ENCODE measurements around the gene GSTM4. TPM values are rescaled to one million over a fixed set of nuclear protein-coding genes. Genes with fewer than 3 reads are reported as not detected.

GSTM4 gene
- total and polyA plus RNA-seq, 2 of the 4 experiments (the other 2 are of a cell fraction), result 10.4 to 37.8 TPM

- H2AFZ ChIP-seq (replicated peaks; ENCODE audit: low read length, poor library complexity), result no peak overlapping the region
- no peak overlapping the region for H2AK5ac ChIP-seq (ENCODE audit: low read depth, low read length)
- H3K36me3 ChIP-seq (ENCODE audit: control insufficient read depth, insufficient read depth, low read length), result no peaks in the 10 kb centered on the region
- no peak overlapping the region for H3K4ac ChIP-seq (ENCODE audit: low read depth, low read length)
- TF ChIP-seq SMC3 (IDR thresholded peaks at IDR 0.05; ENCODE audit: low read depth, low read length) (no peak), BHLHE40 (IDR thresholded peaks at IDR 0.05; ENCODE audit: low read depth, low read length) (no peak), MAFK (IDR thresholded peaks at IDR 0.05; ENCODE audit: low read depth, low read length) (no peak), NFE2L2 (IDR thresholded peaks at IDR 0.05; ENCODE audit: low read depth, low read length) (no peak), RCOR1 (IDR thresholded peaks at IDR 0.05; ENCODE audit: insufficient replicate concordance, low read length) (no peak), RAD21 (IDR thresholded peaks at IDR 0.05; ENCODE audit: low read length) (no peak), USF2 (IDR thresholded peaks at IDR 0.05; ENCODE audit: low read depth, low read length) (no peak), POLR2A (IDR thresholded peaks at IDR 0.05; ENCODE audit: low read depth, low read length) (no peak), MAZ (IDR thresholded peaks at IDR 0.05; ENCODE audit: borderline replicate concordance, low read depth, low read length) (no peak), CEBPB (IDR thresholded peaks at IDR 0.05; ENCODE audit: low read depth, low read length) (no peak), RFX5 (IDR thresholded peaks at IDR 0.05; ENCODE audit: low read depth, low read length) (no peak), MXI1 (IDR thresholded peaks at IDR 0.05; ENCODE audit: borderline replicate concordance, low read depth, low read length) (no peak), FOS (IDR thresholded peaks at IDR 0.05; ENCODE audit: low read depth, low read length) (no peak), CTCF (conservative IDR thresholded peaks at IDR 0.05; ENCODE audit: low read depth, low read length) (no peak), CHD1 (IDR thresholded peaks at IDR 0.05; ENCODE audit: low read depth, low read length) (no peak), ELK1 (IDR thresholded peaks at IDR 0.05; ENCODE audit: borderline replicate concordance, low read depth, low read length) (no peak)
- H3K79me1 ChIP-seq (ENCODE audit: low read depth in 1 of 2, low read length in 2 of 2), result peaks cover 0 to 10% of the 10 kb centered on the region in 2 experiments; a peak in 3 of 4 replicates
- intact Hi-C loops (cut with micrococcal nuclease), result no loop called here
- in situ Hi-C loops (cut with MboI; ENCODE audit: low sequenced_read_pairs), result no loop called here
- H4K91ac ChIP-seq (ENCODE audit: insufficient read depth, low read depth, low read length), result no peak overlapping the region
- H2BK15ac ChIP-seq (ENCODE audit: low read depth, low read length), result no peak overlapping the region
- H4K8ac ChIP-seq (ENCODE audit: low read depth in 2 of 2, low read length in 2 of 2), result no peak overlapping the region
- no peaks in the 10 kb centered on the region for H4K20me1 ChIP-seq (ENCODE audit: insufficient read depth, low read length)
- no peak overlapping the region for H3K4me3 ChIP-seq (ENCODE audit: insufficient read depth, low read depth, low read length)
- no peak overlapping the region for H3K56ac ChIP-seq (ENCODE audit: extremely low read depth, insufficient read depth, low read length)
- no peak overlapping the region for H3K4me2 ChIP-seq (ENCODE audit: low read depth, low read length)
- no peaks in the 10 kb centered on the region for H3K9me3 ChIP-seq (ENCODE audit: control insufficient read depth, insufficient read depth, low read length)
- BruUV-seq (replicated peaks), result no TSS peak
- no peak overlapping the region for H2AK9ac ChIP-seq (replicated peaks; ENCODE audit: low read depth, low read length, poor library complexity)
- H3K4me1 ChIP-seq (ENCODE audit: control insufficient read depth, insufficient read depth, low read length), result peaks cover 2% of the 10 kb centered on the region
- peaks cover 2% of the 10 kb centered on the region; the same call in 1 of the 2 replicates for H3K9me1 ChIP-seq (ENCODE audit: insufficient read depth, low read length)
- H3K27ac ChIP-seq (ENCODE audit: insufficient read depth, low read length), result no peak overlapping the region
- H3K9ac ChIP-seq (ENCODE audit: low read depth, low read length), result no peak overlapping the region
- H3K23ac ChIP-seq (ENCODE audit: low read depth, low read length), result no peak overlapping the region
- no peak overlapping the region for H2BK20ac ChIP-seq (ENCODE audit: low read depth, low read length)
- H3K27me3 ChIP-seq (ENCODE audit: control insufficient read depth, insufficient read depth, low read length), result 0 out of 2 replicates have a peak, but pooled peaks cover 3% of the 10 kb centered on the region
- CTCF ChIA-PET, result interaction anchor here (0.5 to 1.2 kb wide), 3 partner anchors 12 to 332 kb away, joined by 3 to 5 read pairs (median 3); partner anchors contain the start of gene AHCYL1
- dilution Hi-C loops (cut with HindIII; ENCODE audit: low sequenced_read_pairs, unreplicated experiment), result no loop called here
- WGBS, 2 experiments (ENCODE audit: extremely low coverage in 2 of 2, insufficient read length in 1 of 2), result no CpG with 5 or more reads among the region's 2 CpGs
- H3K14ac ChIP-seq (replicated peaks; ENCODE audit: low read depth, low read length), result no peak overlapping the region
- ATAC-seq (ENCODE audit: low read depth) (no peak), DNase-seq (no peak)
- no peak overlapping the region for H3K18ac ChIP-seq (ENCODE audit: low read depth, low read length)
- POLR2A ChIA-PET (ENCODE audit: unreplicated experiment), result no interaction called here
- no peak overlapping the region for H2BK5ac ChIP-seq (ENCODE audit: low read depth, low read length, poor library complexity, severe bottlenecking)
- H4K5ac ChIP-seq (ENCODE audit: low read depth, low read length), result no peak overlapping the region
- no peak overlapping the region for H2BK120ac ChIP-seq (ENCODE audit: low read depth, low read length)
These were observed 3.5 kb upstream of the GSTM4 start for GRCh38 chr1:109652402-109652801.
